HG03558 (cell line): Measurements from ENCODE around the gene GPATCH8.
"Not testable (repeated sequence)": the region's sequence is repeated elsewhere in the genome, so short reads cannot be mapped to it uniquely, and the experiment has no call there.

ENCODE experiments used
- ATAC-seq: cut with Tn5 transposase; IDR thresholded peaks from one replicate; pipeline ENCODE4 v1.9.1; 2021; ENCODE audit warnings: moderate number of reproducible peaks; ENCODE audit not compliant: unreplicated experiment; ENCODE audit errors: extremely low read depth

The GPATCH8 gene

GRCh38 chr17:44400226-44400847, 102.9 kb downstream of the GPATCH8 start:
- ATAC-seq, result no peak

GRCh38 chr17:44398692-44399691, 104.2 kb downstream of the GPATCH8 start:
- ATAC-seq, result no peak

- ATAC-seq, result no peak
Measured at GRCh38 chr17:44397479-44398440, 105.4 kb downstream of the GPATCH8 start.

- no peak for ATAC-seq
Measured at GRCh38 chr17:44396946-44397345, 106.3 kb downstream of the GPATCH8 start.

- no peak for ATAC-seq
Measured at GRCh38 chr17:44394833-44395232, 108.4 kb downstream of the GPATCH8 start.

GRCh38 chr17:44394112-44394511, 109.1 kb downstream of the GPATCH8 start:
- not testable (repeated sequence) for ATAC-seq

GRCh38 chr17:44390250-44390870, 112.8 kb downstream of the GPATCH8 start:
- no peak for ATAC-seq

GRCh38 chr17:44389723-44390202, 113.4 kb downstream of the GPATCH8 start:
- no peak for ATAC-seq

- no peak for ATAC-seq
Measured at GRCh38 chr17:44389281-44389680, 113.9 kb downstream of the GPATCH8 start, which contains the start of gene ITGA2B. ITGA2B (minus strand) TSS chr17:44389649; CDS start chr17:44389473, 176 bp downstream.

GRCh38 chr17:44387804-44388203, 115.4 kb downstream of the GPATCH8 start:
- ATAC-seq, result no peak

GRCh38 chr17:44386182-44386525, 117.1 kb downstream of the GPATCH8 start:
- no peak for ATAC-seq

GRCh38 chr17:44385287-44386181, 117.7 kb downstream of the GPATCH8 start:
- no peak for ATAC-seq

- ATAC-seq, result no peak
Measured at GRCh38 chr17:44384823-44385286, 118.4 kb downstream of the GPATCH8 start.

GRCh38 chr17:44384281-44384822, 118.9 kb downstream of the GPATCH8 start:
- ATAC-seq, result no peak

- no peak for ATAC-seq
Measured at GRCh38 chr17:44383861-44384260, 119.3 kb downstream of the GPATCH8 start.

GRCh38 chr17:44383363-44383762, 119.8 kb downstream of the GPATCH8 start:
- no peak for ATAC-seq

GRCh38 chr17:44382917-44383316, 120.3 kb downstream of the GPATCH8 start:
- ATAC-seq, result no peak

GRCh38 chr17:44381810-44382305, 121.3 kb downstream of the GPATCH8 start:
- no peak for ATAC-seq
